Measurements from ENCODE around the gene LMAN2. TPM values are rescaled to one million over a fixed set of nuclear protein-coding genes. Genes with fewer than 3 reads are reported as not detected.

LMAN2 gene
- total RNA-seq, 1 donor from 2014 or later = 103 TPM

DNA sequence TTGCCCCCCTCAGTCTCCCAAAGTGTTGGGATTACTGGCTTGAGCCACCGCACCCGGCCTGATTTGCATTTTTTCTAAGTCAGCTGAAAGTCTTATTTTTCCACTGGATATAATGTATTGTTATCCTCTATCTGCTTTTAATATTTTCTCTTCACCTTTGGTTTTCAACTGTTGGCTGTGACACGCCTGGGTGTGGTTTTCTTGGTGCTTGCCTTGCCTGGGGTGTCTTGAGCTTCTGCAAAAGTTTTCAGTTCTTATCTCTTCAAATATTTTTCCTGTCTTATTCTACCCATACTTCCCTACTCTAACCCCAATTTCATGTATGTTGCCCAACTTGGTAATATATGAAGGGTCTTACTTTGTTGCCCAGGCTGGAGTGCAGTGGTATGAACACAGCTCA is 35.5 kb downstream of the LMAN2 start:
- Histone ChIP-seq H4K20me1 (ENCODE audit: insufficient read depth, low read length) (peaks cover 27% of the 10 kb centered on the region), H3K27me3 (ENCODE audit: insufficient read depth, low read length) (no peaks in the 10 kb centered on the region), H3K9me3 (ENCODE audit: insufficient read depth, low read depth, low read length) (no peaks in the 10 kb centered on the region), H3K9ac (ENCODE audit: low read length) (no peak overlapping the region), H3K27ac (ENCODE audit: low read depth, low read length) (no peak overlapping the region), H2AFZ (ENCODE audit: low read depth, low read length) (no peak overlapping the region), H3K4me1 (ENCODE audit: insufficient read depth, low read length) (peaks cover 7% of the 10 kb centered on the region), H3K79me2 (ENCODE audit: insufficient read depth, low read length) (peaks cover under 1% of the 10 kb centered on the region), H3K4me2 (ENCODE audit: low read length) (no peak overlapping the region), H3K4me3 (ENCODE audit: insufficient read depth, low read depth, low read length) (no peak overlapping the region), H3K36me3 (ENCODE audit: insufficient read depth, low read length) (peaks cover 2% of the 10 kb centered on the region)
- Mint-ChIP-seq H3K4me1 (ENCODE audit: low read depth, unreplicated experiment) (peaks cover under 1% of the 10 kb centered on the region), H3K4me3 (ENCODE audit: unreplicated experiment) (no peak overlapping the region), H3K27ac (ENCODE audit: unreplicated experiment) (no peak overlapping the region), H3K9me3 (ENCODE audit: unreplicated experiment) (no peaks in the 10 kb centered on the region), H3K27me3 (ENCODE audit: low read depth, unreplicated experiment) (no peaks in the 10 kb centered on the region), H3K36me3 (ENCODE audit: low read depth, unreplicated experiment) (peaks cover 9% of the 10 kb centered on the region)
- TF ChIP-seq, protein P1, sequence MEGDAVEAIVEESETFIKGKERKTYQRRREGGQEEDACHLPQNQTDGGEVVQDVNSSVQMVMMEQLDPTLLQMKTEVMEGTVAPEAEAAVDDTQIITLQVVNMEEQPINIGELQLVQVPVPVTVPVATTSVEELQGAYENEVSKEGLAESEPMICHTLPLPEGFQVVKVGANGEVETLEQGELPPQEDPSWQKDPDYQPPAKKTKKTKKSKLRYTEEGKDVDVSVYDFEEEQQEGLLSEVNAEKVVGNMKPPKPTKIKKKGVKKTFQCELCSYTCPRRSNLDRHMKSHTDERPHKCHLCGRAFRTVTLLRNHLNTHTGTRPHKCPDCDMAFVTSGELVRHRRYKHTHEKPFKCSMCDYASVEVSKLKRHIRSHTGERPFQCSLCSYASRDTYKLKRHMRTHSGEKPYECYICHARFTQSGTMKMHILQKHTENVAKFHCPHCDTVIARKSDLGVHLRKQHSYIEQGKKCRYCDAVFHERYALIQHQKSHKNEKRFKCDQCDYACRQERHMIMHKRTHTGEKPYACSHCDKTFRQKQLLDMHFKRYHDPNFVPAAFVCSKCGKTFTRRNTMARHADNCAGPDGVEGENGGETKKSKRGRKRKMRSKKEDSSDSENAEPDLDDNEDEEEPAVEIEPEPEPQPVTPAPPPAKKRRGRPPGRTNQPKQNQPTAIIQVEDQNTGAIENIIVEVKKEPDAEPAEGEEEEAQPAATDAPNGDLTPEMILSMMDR (IDR thresholded peaks at IDR 0.05; ENCODE audit: insufficient read depth, low read depth, low read length) = no peak
- TF ChIP-seq EZH2 (IDR thresholded peaks at IDR 0.05; ENCODE audit: insufficient read depth, low read length) = no peak
- FAIRE-seq (no peak), DNase-seq (ENCODE audit: low read depth) (no peak)

DNA sequence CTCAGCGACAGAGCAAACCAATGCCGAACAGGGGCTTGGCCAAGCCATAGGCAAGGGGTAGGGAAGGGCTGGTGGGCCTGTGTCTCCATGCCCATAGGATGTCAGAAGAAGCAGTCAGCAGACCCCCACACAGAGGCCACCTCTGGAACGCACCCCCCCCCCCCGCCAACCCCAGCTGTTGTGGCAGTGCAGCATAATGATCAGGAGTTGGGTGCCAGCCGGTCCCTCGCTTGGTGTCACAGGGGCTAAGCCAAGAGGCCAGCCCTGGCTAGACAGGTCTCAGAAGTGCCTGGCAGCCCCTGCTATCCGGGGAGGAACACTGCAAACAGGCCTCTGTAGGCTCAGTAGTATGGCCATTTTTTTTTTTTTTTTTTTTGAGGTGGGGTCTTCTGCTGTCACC is 36.1 kb downstream of the LMAN2 start:
- Histone ChIP-seq H3K9me3 (ENCODE audit: insufficient read depth, low read depth, low read length) (no peaks in the 10 kb centered on the region), H3K36me3 (ENCODE audit: insufficient read depth, low read length) (no peaks in the 10 kb centered on the region), H3K79me2 (ENCODE audit: insufficient read depth, low read length) (peaks cover 7% of the 10 kb centered on the region), H3K27ac (ENCODE audit: low read depth, low read length) (no peak overlapping the region), H3K27me3 (ENCODE audit: insufficient read depth, low read length) (no peaks in the 10 kb centered on the region), H3K4me3 (ENCODE audit: insufficient read depth, low read depth, low read length) (no peak overlapping the region), H3K9ac (ENCODE audit: low read length) (no peak overlapping the region), H3K4me2 (ENCODE audit: low read length) (no peak overlapping the region), H3K4me1 (ENCODE audit: insufficient read depth, low read length) (peaks cover 13% of the 10 kb centered on the region), H4K20me1 (ENCODE audit: insufficient read depth, low read length) (peaks cover 30% of the 10 kb centered on the region), H2AFZ (ENCODE audit: low read depth, low read length) (no peak overlapping the region)
- no peak overlapping the region for H3K4me3 Mint-ChIP-seq (ENCODE audit: unreplicated experiment)
- no peaks in the 10 kb centered on the region for H3K9me3 Mint-ChIP-seq (ENCODE audit: unreplicated experiment)
- TF ChIP-seq, protein P1 (IDR thresholded peaks at IDR 0.05; ENCODE audit: insufficient read depth, low read depth, low read length) = no peak
- H3K27me3 Mint-ChIP-seq (ENCODE audit: low read depth, unreplicated experiment) = no peaks in the 10 kb centered on the region
- H3K4me1 Mint-ChIP-seq (ENCODE audit: low read depth, unreplicated experiment) = peaks cover 4% of the 10 kb centered on the region
- no peak overlapping the region for H3K27ac Mint-ChIP-seq (ENCODE audit: unreplicated experiment)
- peaks cover 9% of the 10 kb centered on the region for H3K36me3 Mint-ChIP-seq (ENCODE audit: low read depth, unreplicated experiment)
- FAIRE-seq (no peak), DNase-seq (ENCODE audit: low read depth) (no peak)

DNA sequence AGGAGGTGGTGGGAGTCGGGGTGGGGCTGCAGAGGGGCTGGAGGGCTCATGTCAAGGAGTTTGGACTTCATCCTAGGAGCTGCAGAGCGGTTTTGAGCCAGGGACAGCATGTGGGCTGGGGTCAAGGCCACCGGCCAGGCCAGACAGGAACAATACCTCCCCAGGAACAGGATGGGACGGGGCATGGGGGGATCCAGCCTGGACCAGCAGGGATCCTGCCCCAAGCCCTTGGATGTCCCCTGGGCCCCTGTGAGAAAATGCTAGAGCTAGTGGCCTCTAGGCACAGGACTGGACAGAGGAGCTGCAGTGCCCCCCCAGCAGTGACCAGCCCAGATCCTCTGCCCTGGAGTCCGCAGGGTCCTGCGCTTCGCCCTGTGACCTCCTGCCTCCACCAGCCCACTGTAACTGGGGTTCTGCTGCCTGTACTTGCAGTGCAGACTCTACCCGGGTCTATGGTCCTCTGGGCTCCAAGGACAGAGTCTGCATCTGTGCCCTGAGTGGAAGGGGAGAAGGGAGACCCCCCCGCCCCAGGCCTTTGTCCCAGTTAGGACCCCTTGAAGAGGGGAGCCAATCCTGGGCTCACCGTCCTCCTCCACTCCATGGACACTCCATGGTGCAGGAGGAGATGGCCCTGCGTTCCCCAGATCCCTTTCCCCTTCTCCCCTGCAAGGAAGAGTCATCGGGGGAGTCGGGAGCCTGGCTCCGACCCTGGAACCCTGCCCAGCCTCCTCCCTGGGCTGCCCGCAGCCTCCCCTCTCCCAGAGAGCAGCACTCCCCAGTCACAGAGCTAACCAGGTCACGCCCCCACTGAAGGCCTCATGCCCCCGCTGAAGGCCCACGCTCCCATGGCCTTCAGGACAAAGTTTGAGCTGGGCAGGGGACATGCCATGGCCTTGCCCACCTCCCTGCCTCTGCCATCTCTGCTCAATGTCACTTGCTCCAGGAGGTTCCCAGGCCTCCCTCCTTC is 36.8 kb downstream of the LMAN2 start:
- H3K4me3 Mint-ChIP-seq (ENCODE audit: unreplicated experiment) = peak overlapping the region; percentile 27
- no peaks in the 10 kb centered on the region for H3K9me3 ChIP-seq (ENCODE audit: insufficient read depth, low read depth, low read length)
- FAIRE-seq (no peak), DNase-seq (ENCODE audit: low read depth) (no peak)
- H3K27me3 ChIP-seq (ENCODE audit: insufficient read depth, low read length) = no peaks in the 10 kb centered on the region
- no peak overlapping the region for H3K9ac ChIP-seq (ENCODE audit: low read length)
- no peak overlapping the region for H3K27ac Mint-ChIP-seq (ENCODE audit: unreplicated experiment)
- H4K20me1 ChIP-seq (ENCODE audit: insufficient read depth, low read length) = peaks cover 35% of the 10 kb centered on the region
- peaks cover 19% of the 10 kb centered on the region for H3K4me1 ChIP-seq (ENCODE audit: insufficient read depth, low read length)
- peaks cover 4% of the 10 kb centered on the region for H3K4me1 Mint-ChIP-seq (ENCODE audit: low read depth, unreplicated experiment)
- H3K36me3 Mint-ChIP-seq (ENCODE audit: low read depth, unreplicated experiment) = peaks cover 7% of the 10 kb centered on the region
- H3K27me3 Mint-ChIP-seq (ENCODE audit: low read depth, unreplicated experiment) = no peaks in the 10 kb centered on the region
- H2AFZ ChIP-seq (ENCODE audit: low read depth, low read length) = no peak overlapping the region
- no peak overlapping the region for H3K4me3 ChIP-seq (ENCODE audit: insufficient read depth, low read depth, low read length)
- no peak overlapping the region for H3K4me2 ChIP-seq (ENCODE audit: low read length)
- no peak for TF ChIP-seq EZH2 (IDR thresholded peaks at IDR 0.05; ENCODE audit: insufficient read depth, low read length)
- TF ChIP-seq, protein P1 (IDR thresholded peaks at IDR 0.05; ENCODE audit: insufficient read depth, low read depth, low read length) = no peak
- peaks cover 14% of the 10 kb centered on the region for H3K79me2 ChIP-seq (ENCODE audit: insufficient read depth, low read length)
- H3K36me3 ChIP-seq (ENCODE audit: insufficient read depth, low read length) = no peaks in the 10 kb centered on the region
- no peaks in the 10 kb centered on the region for H3K9me3 Mint-ChIP-seq (ENCODE audit: unreplicated experiment)
- H3K27ac ChIP-seq (ENCODE audit: low read depth, low read length) = no peak overlapping the region

All from astrocyte (in vitro differentiated cells and primary cell).